GM18502 (cell line): ENCODE measurements around the gene ZNF331.

ENCODE experiments used
- ATAC-seq: cut with Tn5 transposase; IDR thresholded peaks from one replicate; pipeline ENCODE4 v1.9.1; 2021; ENCODE audit warnings: mild to moderate bottlenecking; ENCODE audit not compliant: unreplicated experiment, poor library complexity

Gene ZNF331

GRCh38 chr19:53554804-53555203 lies 16.9 kb downstream of the ZNF331 start:
- no peak for ATAC-seq

- no peak for ATAC-seq
Observed at GRCh38 chr19:53555352-53555751, 17.4 kb downstream of the ZNF331 start.

- ATAC-seq, result no peak
Observed at GRCh38 chr19:53571339-53571738, 33.4 kb downstream of the ZNF331 start.

GRCh38 chr19:53576941-53577653 lies 39.2 kb downstream of the ZNF331 start:
- ATAC-seq, result no peak

- no peak for ATAC-seq
Observed at GRCh38 chr19:53577968-53578367, 40.0 kb downstream of the ZNF331 start.

GRCh38 chr19:53579518-53579917 lies 41.6 kb downstream of the ZNF331 start:
- ATAC-seq, result no peak

- ATAC-seq, result no peak
Observed at GRCh38 chr19:53580871-53581835, 43.2 kb downstream of the ZNF331 start.

- no peak for ATAC-seq
Observed at GRCh38 chr19:53581871-53582279, 43.9 kb downstream of the ZNF331 start.

- ATAC-seq, result no peak
Observed at GRCh38 chr19:53583181-53583580, 45.2 kb downstream of the ZNF331 start.

- ATAC-seq, result no peak
Observed at GRCh38 chr19:53586277-53586691, 48.3 kb downstream of the ZNF331 start.

GRCh38 chr19:53594811-53595509 lies 57.0 kb downstream of the ZNF331 start:
- ATAC-seq, result no peak

GRCh38 chr19:53595510-53595867 lies 57.5 kb downstream of the ZNF331 start:
- no peak for ATAC-seq

- ATAC-seq, result no peak
Observed at GRCh38 chr19:53596056-53596455, 58.1 kb downstream of the ZNF331 start.

- ATAC-seq, result no peak
Observed at GRCh38 chr19:53597023-53597422, 59.1 kb downstream of the ZNF331 start.

GRCh38 chr19:53598361-53598760 lies 60.4 kb downstream of the ZNF331 start:
- no peak for ATAC-seq

- ATAC-seq, result no peak
Observed at GRCh38 chr19:53600217-53600616, 62.3 kb downstream of the ZNF331 start.

- no peak for ATAC-seq
Observed at GRCh38 chr19:53606031-53606430, 68.1 kb downstream of the ZNF331 start.

- no peak for ATAC-seq
Observed at GRCh38 chr19:53608381-53608780, 70.4 kb downstream of the ZNF331 start.

- ATAC-seq, result no peak
Observed at GRCh38 chr19:53612762-53613526, 75.0 kb downstream of the ZNF331 start.
